ENCODE data around the gene MARK4.

DNA sequence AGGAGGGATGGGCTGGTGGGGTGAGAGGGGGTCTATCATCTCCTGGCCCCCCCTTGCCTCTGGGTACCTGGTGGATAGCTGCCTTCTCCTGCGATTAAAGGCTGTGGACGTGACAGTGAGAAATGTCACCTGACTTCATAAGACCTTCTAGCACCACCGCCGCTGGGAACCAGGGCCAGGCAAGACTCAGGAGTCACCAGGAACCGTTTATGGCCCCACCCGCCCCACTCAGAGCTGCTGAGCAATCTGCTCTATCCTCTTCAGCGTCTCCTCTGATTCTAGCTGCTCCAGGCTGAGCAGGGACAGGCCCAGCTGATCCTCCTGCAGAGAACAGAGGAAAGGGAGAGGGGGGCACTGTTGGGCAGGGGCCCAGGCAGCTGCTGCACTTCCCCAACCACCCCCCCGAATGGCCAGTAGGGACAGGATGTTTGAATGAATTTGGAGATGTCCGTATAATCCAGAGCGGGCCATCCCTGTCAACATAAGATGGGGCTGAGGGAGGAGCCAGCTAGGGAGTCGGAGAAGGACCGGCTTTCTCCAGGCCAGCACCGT, 100.4 kb downstream of the MARK4 start:
- TF ChIP-seq, protein P1, sequence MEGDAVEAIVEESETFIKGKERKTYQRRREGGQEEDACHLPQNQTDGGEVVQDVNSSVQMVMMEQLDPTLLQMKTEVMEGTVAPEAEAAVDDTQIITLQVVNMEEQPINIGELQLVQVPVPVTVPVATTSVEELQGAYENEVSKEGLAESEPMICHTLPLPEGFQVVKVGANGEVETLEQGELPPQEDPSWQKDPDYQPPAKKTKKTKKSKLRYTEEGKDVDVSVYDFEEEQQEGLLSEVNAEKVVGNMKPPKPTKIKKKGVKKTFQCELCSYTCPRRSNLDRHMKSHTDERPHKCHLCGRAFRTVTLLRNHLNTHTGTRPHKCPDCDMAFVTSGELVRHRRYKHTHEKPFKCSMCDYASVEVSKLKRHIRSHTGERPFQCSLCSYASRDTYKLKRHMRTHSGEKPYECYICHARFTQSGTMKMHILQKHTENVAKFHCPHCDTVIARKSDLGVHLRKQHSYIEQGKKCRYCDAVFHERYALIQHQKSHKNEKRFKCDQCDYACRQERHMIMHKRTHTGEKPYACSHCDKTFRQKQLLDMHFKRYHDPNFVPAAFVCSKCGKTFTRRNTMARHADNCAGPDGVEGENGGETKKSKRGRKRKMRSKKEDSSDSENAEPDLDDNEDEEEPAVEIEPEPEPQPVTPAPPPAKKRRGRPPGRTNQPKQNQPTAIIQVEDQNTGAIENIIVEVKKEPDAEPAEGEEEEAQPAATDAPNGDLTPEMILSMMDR (IDR thresholded peaks at IDR 0.05; ENCODE audit: low read depth, low read length, missing input control) = no peak
- no peak for TF ChIP-seq RAD21 (IDR thresholded peaks at IDR 0.05)
- TF ChIP-seq, protein P2, sequence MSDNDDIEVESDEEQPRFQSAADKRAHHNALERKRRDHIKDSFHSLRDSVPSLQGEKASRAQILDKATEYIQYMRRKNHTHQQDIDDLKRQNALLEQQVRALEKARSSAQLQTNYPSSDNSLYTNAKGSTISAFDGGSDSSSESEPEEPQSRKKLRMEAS (IDR thresholded peaks at IDR 0.05) = no peak
- no peak for TF ChIP-seq YY1 (IDR thresholded peaks at IDR 0.05)
- TF ChIP-seq GABPA (IDR thresholded peaks at IDR 0.05 in 1 of 2, conservative IDR thresholded peaks at IDR 0.05 in 1 of 2) = no peak
- TF ChIP-seq RXRA (IDR thresholded peaks at IDR 0.05) = no peak
- no peak for TF ChIP-seq SP1 (IDR thresholded peaks at IDR 0.05)
- no peak for TF ChIP-seq TAF1 (conservative IDR thresholded peaks at IDR 0.05)

Measured in liver (tissue), 3 donors.